GM10248 (cell line): ENCODE measurements around the gene MRPS30.
"Not testable (repeated sequence)": the region's sequence is repeated elsewhere in the genome, so short reads cannot be mapped to it uniquely, and the experiment has no call there.

Source experiments
- CTCF ChIA-PET: fragments of 300-600 bp; sonication (Branson Sonifier 250); formaldehyde crosslinking; extraction: SDS; loops from one replicate; lab custom pipeline; 2021; ENCODE audit warnings: antibody characterized with exemption; lab: Yijun Ruan, JAX
- POLR2A ChIA-PET: fragments of 350-650 bp; sonication (Branson Sonifier 250); formaldehyde crosslinking; extraction: SDS; loops from one replicate; lab custom pipeline; 2020; ENCODE audit warnings: antibody characterized with exemption; lab: Yijun Ruan, JAX
- DNase-seq: peaks from one replicate; pipeline ENCODE4 v3.0.0; 2012; ENCODE audit errors: extremely low spot score
- CTCF ChIP-seq: IDR thresholded peaks from 2 replicates; pipeline ENCODE4 v1.5.1; 2012; ENCODE audit warnings: mild to moderate bottlenecking, low read depth; ENCODE audit errors: extremely low read depth, missing control alignments, control extremely low read depth

Gene MRPS30

GRCh38 chr5:44808435-44809214, at the start of gene MRPS30:
Gene MRPS30 (plus strand): TSS chr5:44808947. CDS start chr5:44808963, 16 bp downstream.
- CTCF ChIA-PET, result interaction anchor here (0.8 to 1.8 kb wide), 3 partner anchors 14 to 58 kb away, joined by 3 to 4 read pairs (median 3); no protein-coding TSS in a partner anchor
- peak; percentile 56 for TF ChIP-seq CTCF
- DNase-seq, result peak; percentile 87
- POLR2A ChIA-PET, result no interaction called here

GRCh38 chr5:44769200-44769876, 39.4 kb upstream of the MRPS30 start:
- no peak for TF ChIP-seq CTCF
- no peak for DNase-seq
- ChIA-PET CTCF (no interaction called here), POLR2A (no interaction called here)

GRCh38 chr5:44769877-44770209, 38.9 kb upstream of the MRPS30 start:
- ChIA-PET CTCF (no interaction called here), POLR2A (no interaction called here)
- TF ChIP-seq CTCF, result no peak
- no peak for DNase-seq

GRCh38 chr5:44770780-44771717, 37.7 kb upstream of the MRPS30 start:
- CTCF ChIA-PET, result no interaction called here
- no peak for TF ChIP-seq CTCF
- POLR2A ChIA-PET, result no interaction called here

DNA sequence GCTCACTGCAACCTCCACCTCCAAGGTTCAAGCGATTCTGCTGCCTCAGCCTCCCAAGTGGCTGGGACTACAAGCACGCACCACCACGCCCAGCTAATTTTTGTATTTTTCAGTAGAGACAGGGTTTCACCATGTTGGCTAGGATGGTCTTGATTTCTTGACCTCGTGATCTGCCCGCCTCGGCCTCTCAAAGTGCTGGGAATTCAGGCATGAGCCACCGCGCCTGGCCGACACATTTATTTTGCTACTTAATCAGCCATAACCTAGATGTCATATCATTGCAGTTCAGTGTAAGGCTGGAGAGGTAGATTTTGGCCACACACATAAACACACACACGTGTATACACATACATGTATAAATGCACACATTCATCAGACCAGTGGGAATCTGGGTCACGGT, 36.4 kb upstream of the MRPS30 start:
- DNase-seq, POLR2A ChIA-PET: not testable (repeated sequence)
- CTCF ChIA-PET, result interaction anchor here (2.3 kb wide), 1 partner anchor 235 kb away, joined by 8 read pairs; no protein-coding TSS in a partner anchor

More at GRCh38 chr5:44770780-44771717, 37.7 kb upstream of the MRPS30 start:
- no peak for DNase-seq

DNA sequence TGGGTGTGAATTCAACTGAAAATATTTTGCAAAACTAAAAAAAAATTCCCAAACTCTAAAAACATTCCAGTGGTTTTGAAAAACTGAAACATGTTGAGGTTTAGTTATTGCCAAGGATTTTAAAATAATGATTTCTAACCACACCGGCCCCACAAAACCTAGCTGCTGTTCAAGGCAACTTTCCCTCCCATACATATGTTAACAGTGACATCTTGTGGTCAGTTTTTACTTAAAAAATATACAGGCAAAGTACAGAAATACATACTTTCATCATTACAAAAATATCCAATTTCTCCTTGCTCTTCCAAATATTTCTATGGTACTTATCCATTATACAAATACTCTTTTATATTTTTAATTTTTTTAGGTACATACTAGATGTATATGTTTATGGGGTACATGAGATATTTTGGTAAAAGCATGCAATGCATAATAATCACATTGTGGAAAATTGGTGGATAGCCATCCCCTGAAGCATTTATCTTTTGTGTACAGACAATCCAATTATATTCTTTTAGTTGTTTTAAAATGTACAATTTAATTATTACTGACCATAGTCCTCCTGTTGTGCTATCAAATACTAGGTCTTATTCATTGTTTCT, 34.4 kb upstream of the MRPS30 start:
- peak; percentile 18 for DNase-seq
- POLR2A ChIA-PET, result no interaction called here
- CTCF ChIA-PET, result interaction anchor here (0.6 to 2.3 kb wide), 9 partner anchors 9 to 1044 kb away, joined by 3 to 11 read pairs (median 4); no protein-coding TSS in a partner anchor
- TF ChIP-seq CTCF, result peak; percentile 48
